Heart right ventricle (tissue), 16 donors: ENCODE measurements around the gene EDEM2. TPM values are rescaled to one million over a fixed set of nuclear protein-coding genes. Genes with fewer than 3 reads are reported as not detected.

Source experiments
- ATAC-seq, 8 donors: fragments of 200-7000 bp; cut with Tn5 transposase; one replicate each; pipeline ENCODE4 v1.9.1; 2020; ENCODE audit warnings: mild to moderate bottlenecking in 8 of 8, moderate library complexity in 8 of 8, moderate number of reproducible peaks in 1 of 8
- DNase-seq, 2 donors: peaks; one replicate each; pipeline ENCODE4 v3.0.0-alpha.2; 2020
- H3K27ac ChIP-seq, 10 donors: fragments of 200-600 bp; sonication (generic) in 2 of 10; one replicate each; pipeline versions ENCODE4 v1.5.0 to v1.8.0; 2020 to 2022; ENCODE audit warnings: mild to moderate bottlenecking in 3 of 10
- H3K27me3 ChIP-seq, 7 donors: fragments of 200-600 bp; one replicate each; pipeline ENCODE4 v1.8.0; 2021 to 2022; ENCODE audit warnings: mild to moderate bottlenecking in 2 of 7
- H3K36me3 ChIP-seq, 9 donors: fragments of 200-600 bp; sonication (generic) in 1 of 9; one replicate each; pipeline versions ENCODE4 v1.5.0 to v1.8.0; 2020 to 2022; ENCODE audit warnings: mild to moderate bottlenecking in 2 of 9
- H3K4me1 ChIP-seq, 9 donors: fragments of 200-600 bp; sonication (generic) in 1 of 9; one replicate each; pipeline versions ENCODE4 v1.5.0 to v1.8.0; 2020 to 2022; ENCODE audit warnings: mild to moderate bottlenecking in 4 of 9
- H3K4me3 ChIP-seq, 10 donors: fragments of 200-600 bp; sonication (generic) in 2 of 10; one replicate each; pipeline versions ENCODE4 v1.5.0 to v1.8.0; 2020 to 2022; ENCODE audit warnings: mild to moderate bottlenecking in 7 of 10, moderate library complexity in 2 of 10
- H3K9me3 ChIP-seq, 11 donors: fragments of 200-600 bp in 10 of 11; sonication (generic) in 2 of 11; one replicate each; pipeline versions ENCODE4 v1.5.0 to v1.8.0; 2013 to 2022; ENCODE audit warnings: mild to moderate bottlenecking in 2 of 11, control low read depth in 1 of 11, moderate library complexity in 1 of 11
- WGBS, 2 donors: extraction: QIAGEN DNeasy Blood & Tissue Kit; methylation state at CpG; one replicate each; pipeline ENCODE4 v1.1.7; 2013; ENCODE audit warnings: inconsistent platforms in 1 of 2; 5-methylcytosine and 5-hydroxymethylcytosine counted together
- intact Hi-C, 10 donors: fragments of 100-400 bp; cut with DNase I; formaldehyde crosslinking; loops; one replicate each; pipeline versions ENCODE4 v1.11.1 to v1.14.2; 2022
- polyA plus RNA-seq, 2 donors: library from polyadenylated mRNA; stranded (reverse); fragments of 200-250 nt; gene quantifications; one replicate each; pipeline ENCODE4 v1.2.3, GENCODE V29; 2013
- total RNA-seq, 10 donors: library from RNA; stranded (reverse); fragmentation: NEBNext Ultra II Directional in 3 of 10; extraction: Animal tissue kit (Norgen Biotek cat#: 25700) in 3 of 10; gene quantifications; one replicate each; pipeline versions ENCODE4 v1.2.1 to v1.2.4, GENCODE V29; 2021 to 2023
- TF ChIP-seq, protein P1 (sequence below), 9 donors: fragments of 200-600 bp; sonication (generic) in 2 of 9; IDR thresholded peaks; one replicate each; pipeline versions ENCODE4 v1.5.0 to v1.8.0; 2021 to 2022; ENCODE audit warnings: antibody characterized with exemption in 9 of 9, mild to moderate bottlenecking in 5 of 9, moderate library complexity in 1 of 9
- donor health status: Arrhythmogenic right ventricular cardiomyopathy.
- donor health status: ischemic (EF 13 %, LVEDD 7.1; RV severe dilation, severe dysfunction).
- donor health status: healthy with polysubstance abuse.
- donor health status: DM: no; HTN: yes; CAD: no.
- donor health status: DM: no; HTN: no; CAD: no.
- donor health status: ischemic (EF 25% LVEDD 6.9; RV normal size, moderate dysfunction).
- donor health status: ischemic (EF 25% LVEDD 5.7; RV mildly dilated, moderate dysfunction).
- donor health status: healthy.
- donor health status: DM: yes; HTN: yes; CAD: no.
- donor health status: Ischemic cardiomyopathy.
- donor health status: ischemic (EF 35%, LVEDD 5.7; RV mildly dilated, moderate dysfunction).
- donor health status: nonischemic (EF 11% LVEDD 7.7; RV severe dilation, severe dysfunction).
- donor health status: DM: yes; HTN: yes; CAD: no.
- donor health status: PGD.
- donor health status: ischemic (EF 29% LVEDD 5.4; RV normal size, mild dysfunction).
- donor health status: nonischemic (EF 23%, LVEDD 6.1; RV moderate dilation, normal function).

Gene EDEM2
- total and polyA plus RNA-seq, 12 donors, result 6.4 to 26.1 (median 11.0) TPM

DNA sequence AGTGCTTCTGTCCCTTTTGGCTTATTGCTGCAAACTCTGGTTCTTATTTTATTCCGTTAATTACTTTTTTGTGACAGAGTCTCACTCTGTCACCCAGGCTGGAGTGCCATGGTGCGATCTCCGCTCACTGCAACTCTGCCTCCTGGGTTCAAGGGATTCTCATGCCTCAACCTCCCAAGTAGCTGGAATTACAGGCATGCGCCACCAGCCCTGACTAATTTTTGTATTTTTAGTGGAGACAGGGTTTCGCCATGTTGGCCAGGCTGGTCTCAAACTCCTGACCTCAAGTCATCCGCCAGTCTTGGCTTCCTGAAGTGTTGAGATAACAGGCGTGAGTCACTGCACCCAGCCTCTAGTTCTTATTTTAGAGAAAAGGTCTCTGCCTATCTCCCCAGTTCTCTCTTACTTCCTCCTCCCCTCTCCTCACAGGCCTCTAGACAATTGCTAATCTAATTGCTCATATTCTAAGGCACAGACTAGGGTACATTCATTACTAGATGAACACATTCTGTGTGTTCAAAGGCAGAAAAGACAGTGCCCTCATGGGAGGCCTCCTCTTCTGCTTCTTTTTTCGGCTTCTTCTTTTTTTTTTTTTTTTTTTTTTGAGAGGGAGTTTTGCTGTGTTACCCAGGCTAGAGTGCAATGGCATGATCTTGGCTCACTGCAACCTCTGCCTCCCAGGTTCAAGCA is 27.0 kb downstream of the EDEM2 start:
- peaks cover 0 to 40% (median 13%) of the 10 kb centered on the region in 9 donors for H3K4me1 ChIP-seq
- H3K27me3 ChIP-seq, result no peaks in the 10 kb centered on the region
- no peaks in the 10 kb centered on the region for H3K9me3 ChIP-seq
- 75 to 77% methylated on average over 8 of the region's 8 CpGs for WGBS, 2 donors
- no peak overlapping the region for H3K4me3 ChIP-seq
- TF ChIP-seq, protein P1, sequence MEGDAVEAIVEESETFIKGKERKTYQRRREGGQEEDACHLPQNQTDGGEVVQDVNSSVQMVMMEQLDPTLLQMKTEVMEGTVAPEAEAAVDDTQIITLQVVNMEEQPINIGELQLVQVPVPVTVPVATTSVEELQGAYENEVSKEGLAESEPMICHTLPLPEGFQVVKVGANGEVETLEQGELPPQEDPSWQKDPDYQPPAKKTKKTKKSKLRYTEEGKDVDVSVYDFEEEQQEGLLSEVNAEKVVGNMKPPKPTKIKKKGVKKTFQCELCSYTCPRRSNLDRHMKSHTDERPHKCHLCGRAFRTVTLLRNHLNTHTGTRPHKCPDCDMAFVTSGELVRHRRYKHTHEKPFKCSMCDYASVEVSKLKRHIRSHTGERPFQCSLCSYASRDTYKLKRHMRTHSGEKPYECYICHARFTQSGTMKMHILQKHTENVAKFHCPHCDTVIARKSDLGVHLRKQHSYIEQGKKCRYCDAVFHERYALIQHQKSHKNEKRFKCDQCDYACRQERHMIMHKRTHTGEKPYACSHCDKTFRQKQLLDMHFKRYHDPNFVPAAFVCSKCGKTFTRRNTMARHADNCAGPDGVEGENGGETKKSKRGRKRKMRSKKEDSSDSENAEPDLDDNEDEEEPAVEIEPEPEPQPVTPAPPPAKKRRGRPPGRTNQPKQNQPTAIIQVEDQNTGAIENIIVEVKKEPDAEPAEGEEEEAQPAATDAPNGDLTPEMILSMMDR (IDR thresholded peaks at IDR 0.05), result no peak
- H3K27ac ChIP-seq, result peak overlapping the region in 7 of 10 donors; percentile 27 to 78 (median 73)
- H3K36me3 ChIP-seq, result peaks cover 0 to 100% (median 28%) of the 10 kb centered on the region in 9 donors
- ATAC-seq, result peak in 7 of 8 donors; percentile 30 to 89 (median 54)
- no peak for DNase-seq
- intact Hi-C loops, result no loop called here

GRCh38 chr20:35117629-35118028 is 29.5 kb downstream of the EDEM2 start:
- no peaks in the 10 kb centered on the region for H3K9me3 ChIP-seq
- H3K27me3 ChIP-seq, result no peaks in the 10 kb centered on the region
- no peak overlapping the region for H3K4me3 ChIP-seq
- ATAC-seq, result no peak
- intact Hi-C loops, result no loop called here
- peak overlapping the region in 8 of 10 donors; percentile 22 to 68 (median 45) for H3K27ac ChIP-seq
- H3K36me3 ChIP-seq, result peaks cover 0 to 96% (median 16%) of the 10 kb centered on the region in 9 donors
- WGBS, 2 donors, result 84 to 90% methylated on average over 1 of the region's 1 CpG
- TF ChIP-seq, protein P1 (IDR thresholded peaks at IDR 0.05), result no peak
- no peak for DNase-seq
- peaks cover 0 to 40% (median 13%) of the 10 kb centered on the region in 9 donors for H3K4me1 ChIP-seq

DNA sequence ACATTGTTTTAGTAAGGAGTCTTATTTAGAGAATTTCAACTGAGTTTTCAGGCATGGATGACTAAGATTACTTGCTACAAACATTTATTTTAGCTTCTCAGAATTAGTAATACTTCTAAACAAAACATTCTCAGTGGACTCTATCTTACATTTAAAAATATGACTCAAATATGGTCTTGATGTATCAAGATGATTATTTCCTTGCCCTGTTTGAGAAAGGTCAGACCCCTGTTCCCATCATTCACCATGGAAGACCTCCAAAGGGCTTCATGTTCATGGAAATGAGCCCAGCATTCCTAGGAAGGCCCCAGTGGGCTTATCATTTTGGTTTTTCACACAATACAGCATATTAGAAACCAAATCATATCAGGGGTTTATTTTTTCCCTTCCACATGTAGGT is 29.9 kb downstream of the EDEM2 start:
- Histone ChIP-seq H3K27me3 (no peaks in the 10 kb centered on the region), H3K36me3 (peaks cover 0 to 91% (median 12%) of the 10 kb centered on the region in 9 donors), H3K4me3 (no peak overlapping the region), H3K27ac (peak overlapping the region in 7 of 10 donors; percentile 15 to 68 (median 44)), H3K4me1 (peaks cover 0 to 40% (median 13%) of the 10 kb centered on the region in 9 donors), H3K9me3 (no peaks in the 10 kb centered on the region)
- no peak for DNase-seq
- intact Hi-C loops, result no loop called here
- no peak for ATAC-seq
- TF ChIP-seq, protein P1 (IDR thresholded peaks at IDR 0.05), result no peak

DNA sequence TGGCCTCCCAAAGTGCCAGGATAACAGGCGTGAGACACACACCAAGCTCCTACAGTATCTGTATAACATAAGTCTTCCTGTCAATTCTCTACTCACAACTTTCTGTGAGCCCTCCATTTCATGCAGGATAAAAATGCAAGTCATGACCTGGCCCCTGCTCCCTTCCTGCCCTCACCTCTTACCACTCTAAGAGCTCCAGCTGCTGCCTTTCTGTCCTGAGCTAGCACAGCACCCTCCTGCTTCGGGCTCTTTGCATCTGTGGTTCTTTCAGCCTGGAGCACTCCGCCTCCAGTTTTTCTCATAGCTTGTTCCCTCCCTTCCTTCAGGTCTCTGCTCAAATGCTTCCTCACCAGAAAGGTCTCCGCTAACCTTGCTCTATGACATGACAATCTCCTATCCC is 30.9 kb downstream of the EDEM2 start:
- ATAC-seq (no peak), DNase-seq (no peak)
- Histone ChIP-seq H3K36me3 (peaks cover 0 to 82% (median 12%) of the 10 kb centered on the region in 9 donors), H3K4me1 (peaks cover 0 to 33% (median 10%) of the 10 kb centered on the region in 9 donors), H3K27me3 (no peaks in the 10 kb centered on the region), H3K9me3 (no peaks in the 10 kb centered on the region), H3K4me3 (no peak overlapping the region), H3K27ac (peak overlapping the region in 8 of 10 donors; percentile 15 to 68 (median 43))
- TF ChIP-seq, protein P1 (IDR thresholded peaks at IDR 0.05), result no peak
- 92 to 94% methylated on average over 4 of the region's 4 CpGs for WGBS, 2 donors
- intact Hi-C loops, result no loop called here
